Urothelium cell line (cell line): Measurements from ENCODE around the gene HSPB7.
"Not testable (repeated sequence)": the region's sequence is repeated elsewhere in the genome, so short reads cannot be mapped to it uniquely, and the experiment has no call there.

Source experiments
- DNase-seq: peaks from one replicate; pipeline ENCODE4 v3.0.0; 2011; ENCODE audit warnings: low spot score, mixed read lengths
- FAIRE-seq: peaks from 2 replicates; lab custom pipeline; 2011; peaks lifted over from hg19 to GRCh38; lab: Jason Lieb, UNC

HSPB7 gene

GRCh38 chr1:16009678-16010077 is 8.2 kb downstream of the HSPB7 start:
- FAIRE-seq (no peak), DNase-seq (no peak)

GRCh38 chr1:16009030-16009460 is 8.8 kb downstream of the HSPB7 start:
- FAIRE-seq = no peak

GRCh38 chr1:16007671-16008341 is 10.0 kb downstream of the HSPB7 start:
- DNase-seq (no peak), FAIRE-seq (no peak)

More at GRCh38 chr1:16009030-16009460, 8.8 kb downstream of the HSPB7 start:
- peak; percentile 71 for DNase-seq

GRCh38 chr1:16006552-16007485 is 11.0 kb downstream of the HSPB7 start:
- FAIRE-seq = no peak

GRCh38 chr1:16006010-16006409 is 11.8 kb downstream of the HSPB7 start:
- FAIRE-seq = no peak

More at GRCh38 chr1:16006552-16007485, 11.0 kb downstream of the HSPB7 start:
- no peak for DNase-seq

GRCh38 chr1:16005597-16005996 is 12.2 kb downstream of the HSPB7 start:
- no peak for FAIRE-seq
- DNase-seq = no peak

More at GRCh38 chr1:16006010-16006409, 11.8 kb downstream of the HSPB7 start:
- DNase-seq = no peak

GRCh38 chr1:16001274-16001673 is 16.6 kb downstream of the HSPB7 start:
- not testable (repeated sequence) for DNase-seq, FAIRE-seq

GRCh38 chr1:15998929-15999328 is 18.9 kb downstream of the HSPB7 start:
- FAIRE-seq (no peak), DNase-seq (no peak)

- DNase-seq (no peak), FAIRE-seq (no peak)
Measured at GRCh38 chr1:15997637-15998280, 20.1 kb downstream of the HSPB7 start.

GRCh38 chr1:15997076-15997585 is 20.7 kb downstream of the HSPB7 start:
- no peak for DNase-seq
- no peak for FAIRE-seq

- DNase-seq (peak; percentile 74), FAIRE-seq (peak; percentile 65)
Measured at GRCh38 chr1:15994590-15995351, 23.1 kb downstream of the HSPB7 start.

GRCh38 chr1:15994081-15994480 is 23.8 kb downstream of the HSPB7 start:
- DNase-seq (no peak), FAIRE-seq (no peak)

- FAIRE-seq = no peak
Measured at GRCh38 chr1:15993666-15994065, 24.2 kb downstream of the HSPB7 start.

GRCh38 chr1:15992582-15993500 is 25.0 kb downstream of the HSPB7 start:
- FAIRE-seq = no peak

More at GRCh38 chr1:15993666-15994065, 24.2 kb downstream of the HSPB7 start:
- no peak for DNase-seq

GRCh38 chr1:15992187-15992553 is 25.7 kb downstream of the HSPB7 start:
- DNase-seq (no peak), FAIRE-seq (no peak)

More at GRCh38 chr1:15992582-15993500, 25.0 kb downstream of the HSPB7 start:
- DNase-seq = no peak

- DNase-seq (no peak), FAIRE-seq (no peak)
Measured at GRCh38 chr1:15991427-15992186, 26.2 kb downstream of the HSPB7 start.

- no peak for FAIRE-seq
- no peak for DNase-seq
Measured at GRCh38 chr1:15989776-15990175, 28.1 kb downstream of the HSPB7 start.
